SKM-1 treated with dmso at 0.1 percent for 144 hours (cell line): ENCODE measurements around the gene MFSD11.
A peak's percentile ranks its signal among the peaks of the same experiment; 100 is the strongest.
"Not testable (repeated sequence)": the region's sequence is repeated elsewhere in the genome, so short reads cannot be mapped to it uniquely, and the experiment has no call there.

ENCODE experiments used
- DNase-seq: peaks from one replicate; lab custom pipeline; 2025; ENCODE audit not compliant: unreplicated experiment; lab: John Stamatoyannopoulos, UW

MFSD11 gene

GRCh38 chr17:76726231-76726775, 11.6 kb upstream of the MFSD11 start, which contains the start of gene JMJD6:
TSS of gene JMJD6 (minus strand) at chr17:76726606. CDS start at chr17:76726475, 131 bp downstream.
- DNase-seq = peak; percentile 97

- peak; percentile 30 for DNase-seq
Measured at GRCh38 chr17:76726776-76727718, 10.9 kb upstream of the MFSD11 start, which contains the start of gene METTL23. TSS of gene METTL23 (plus strand) at chr17:76726839. CDS start at chr17:76729711, 2,872 bp downstream.

- DNase-seq = no peak
Measured at GRCh38 chr17:76727745-76728456, 10.0 kb upstream of the MFSD11 start.

- not testable (repeated sequence) for DNase-seq
Measured at GRCh38 chr17:76731800-76732733, 5.9 kb upstream of the MFSD11 start.

- no peak for DNase-seq
Measured at GRCh38 chr17:76732734-76733617, 4.9 kb upstream of the MFSD11 start.

- no peak for DNase-seq
Measured at GRCh38 chr17:76733618-76733957, 4.3 kb upstream of the MFSD11 start.

- peak; percentile 11 for DNase-seq
Measured at GRCh38 chr17:76734080-76734840, 3.7 kb upstream of the MFSD11 start.

- no peak for DNase-seq
Measured at GRCh38 chr17:76735006-76735405, 2.9 kb upstream of the MFSD11 start.

- no peak for DNase-seq
Measured at GRCh38 chr17:76735586-76736348, 2.2 kb upstream of the MFSD11 start.

- DNase-seq = no peak
Measured at GRCh38 chr17:76736349-76737081, 1.4 kb upstream of the MFSD11 start.

GRCh38 chr17:76737082-76737675, 740 bp upstream of the MFSD11 start, which contains the start of gene SRSF2:
TSS of gene SRSF2 (minus strand) at chr17:76737331. CDS start at chr17:76737160, 171 bp downstream.
- peak; percentile 99 for DNase-seq

GRCh38 chr17:76738468-76738850, 540 bp downstream of the MFSD11 start:
- no peak for DNase-seq

- DNase-seq = not testable (repeated sequence)
Measured at GRCh38 chr17:76739568-76740115, 1.7 kb downstream of the MFSD11 start.

- no peak for DNase-seq
Measured at GRCh38 chr17:76740329-76741118, 2.6 kb downstream of the MFSD11 start.

GRCh38 chr17:76742958-76743357, 5.0 kb downstream of the MFSD11 start:
- DNase-seq = no peak

GRCh38 chr17:76744747-76745146, 6.8 kb downstream of the MFSD11 start:
- no peak for DNase-seq
